Thoracic aorta (tissue), 2 donors: Measurements from ENCODE around the gene FER. TPM values are rescaled to one million over a fixed set of nuclear protein-coding genes. Genes with fewer than 3 reads are reported as not detected.

ENCODE experiments used
- ATAC-seq: fragments of 150-250 bp; one replicate; pipeline ENCODE4 v1.8.0; 2017; ENCODE audit warnings: low read depth; ENCODE audit not compliant: insufficient number of reproducible peaks, low FRiP score
- DNase-seq: peaks from one replicate; pipeline ENCODE4 v3.0.0-alpha.2; 2020; ENCODE audit warnings: low spot score
- H3K27ac ChIP-seq, 2 donors: fragments of 200-600 bp; sonication (generic); 1 replicate in 1 of 2; 2 replicates in 1 of 2; pipeline ENCODE4 v1.5.1; 2016; ENCODE audit warnings: mild to moderate bottlenecking in 2 of 2, moderate library complexity in 2 of 2
- H3K27me3 ChIP-seq: fragments of 200-600 bp; sonication (generic); replicated peaks from 2 replicates; pipeline ENCODE4 v1.6.0; 2016; ENCODE audit warnings: mild to moderate bottlenecking; ENCODE audit not compliant: insufficient read depth
- H3K36me3 ChIP-seq: fragments of 200-600 bp; sonication (generic); one replicate; pipeline ENCODE4 v1.5.1; 2016
- H3K4me1 ChIP-seq, 2 donors: fragments of 200-600 bp; sonication (generic); 1 replicate in 1 of 2; 2 replicates in 1 of 2; pipeline versions ENCODE4 v1.5.1 to v1.6.0; 2016; ENCODE audit warnings: low read depth in 2 of 2, mild to moderate bottlenecking in 1 of 2; ENCODE audit not compliant: control insufficient read depth in 1 of 2
- H3K4me3 ChIP-seq: fragments of 200-600 bp; sonication (generic); 2 replicates; pipeline ENCODE4 v1.5.1; 2016; ENCODE audit warnings: mild to moderate bottlenecking
- H3K9me3 ChIP-seq: fragments of 200-600 bp; sonication (generic); 2 replicates; pipeline ENCODE4 v1.5.1; 2016
- total RNA-seq, 2 donors: library from RNA; depleted of rRNA; stranded (reverse); fragments of >200 nt; gene quantifications; one replicate each; pipeline versions ENCODE4 v1.1.0 to v1.2.3, GENCODE V29; 2016
- TF ChIP-seq, protein P1 (sequence below): fragments of 200-600 bp; sonication (generic); IDR thresholded peaks from one replicate; pipeline ENCODE4 v1.5.1; 2019; ENCODE audit warnings: antibody characterized with exemption

Gene FER
- total RNA-seq, 2 donors from 2014 or later, result 15.6 to 38.1 TPM

DNA sequence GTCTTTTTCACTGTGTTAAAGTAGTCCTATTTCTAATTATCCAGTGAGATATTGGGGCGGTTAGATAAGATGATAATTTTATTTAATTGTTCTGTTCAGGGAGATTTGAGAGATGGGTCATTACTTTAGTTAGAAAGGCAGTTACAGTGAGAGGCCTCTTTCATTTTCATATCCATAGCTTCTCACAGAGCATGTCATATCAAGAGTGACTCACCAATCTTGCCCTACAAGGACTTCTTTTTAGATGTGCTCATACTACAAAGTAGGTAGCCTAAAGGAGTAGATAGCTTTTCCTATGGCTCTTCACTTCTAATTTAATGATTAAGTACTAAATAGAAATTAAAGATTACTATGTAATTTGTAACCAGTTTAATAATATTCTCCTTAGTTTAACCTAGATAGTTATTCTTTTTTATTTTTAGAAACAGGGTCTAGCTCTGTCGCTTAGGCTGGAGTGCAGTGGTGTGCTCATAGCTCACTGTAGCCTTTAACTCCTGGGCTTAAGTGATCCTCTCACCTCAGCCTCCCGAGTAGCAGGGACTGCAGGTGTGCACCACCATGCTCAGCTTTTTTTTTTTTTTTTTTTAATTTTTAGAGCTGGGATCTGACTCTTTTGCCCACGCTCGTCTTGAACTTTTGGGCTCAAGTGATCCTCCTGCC, 71.0 kb downstream of the FER start:
- TF ChIP-seq, protein P1, sequence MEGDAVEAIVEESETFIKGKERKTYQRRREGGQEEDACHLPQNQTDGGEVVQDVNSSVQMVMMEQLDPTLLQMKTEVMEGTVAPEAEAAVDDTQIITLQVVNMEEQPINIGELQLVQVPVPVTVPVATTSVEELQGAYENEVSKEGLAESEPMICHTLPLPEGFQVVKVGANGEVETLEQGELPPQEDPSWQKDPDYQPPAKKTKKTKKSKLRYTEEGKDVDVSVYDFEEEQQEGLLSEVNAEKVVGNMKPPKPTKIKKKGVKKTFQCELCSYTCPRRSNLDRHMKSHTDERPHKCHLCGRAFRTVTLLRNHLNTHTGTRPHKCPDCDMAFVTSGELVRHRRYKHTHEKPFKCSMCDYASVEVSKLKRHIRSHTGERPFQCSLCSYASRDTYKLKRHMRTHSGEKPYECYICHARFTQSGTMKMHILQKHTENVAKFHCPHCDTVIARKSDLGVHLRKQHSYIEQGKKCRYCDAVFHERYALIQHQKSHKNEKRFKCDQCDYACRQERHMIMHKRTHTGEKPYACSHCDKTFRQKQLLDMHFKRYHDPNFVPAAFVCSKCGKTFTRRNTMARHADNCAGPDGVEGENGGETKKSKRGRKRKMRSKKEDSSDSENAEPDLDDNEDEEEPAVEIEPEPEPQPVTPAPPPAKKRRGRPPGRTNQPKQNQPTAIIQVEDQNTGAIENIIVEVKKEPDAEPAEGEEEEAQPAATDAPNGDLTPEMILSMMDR, result no peak
- Histone ChIP-seq H3K9me3 (no peaks in the 10 kb centered on the region), H3K27me3 (no peaks in the 10 kb centered on the region), H3K27ac (no peak overlapping the region), H3K4me1 (peaks cover 9 to 28% of the 10 kb centered on the region in 2 donors), H3K4me3 (no peak overlapping the region), H3K36me3 (no peaks in the 10 kb centered on the region)
- no peak for ATAC-seq
- DNase-seq, result no peak

DNA sequence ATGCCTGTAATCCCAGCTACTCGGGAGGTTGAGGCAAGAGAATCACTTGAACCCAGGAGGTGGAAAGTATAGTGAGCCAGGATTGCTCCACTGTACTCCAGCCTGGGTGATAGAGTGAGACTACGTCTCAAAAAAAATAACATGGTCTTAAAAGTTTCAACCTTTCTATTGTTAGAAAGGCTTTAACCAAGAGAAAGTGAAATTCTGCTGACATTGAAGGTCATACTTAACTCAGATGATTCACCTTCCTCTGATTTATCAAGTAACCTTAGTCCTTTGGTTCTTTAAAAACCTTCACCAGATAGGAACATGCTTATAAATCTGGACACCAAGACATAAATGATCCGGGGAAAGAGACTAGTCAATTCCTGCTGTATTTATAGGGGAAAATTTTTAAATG, 73.3 kb downstream of the FER start:
- Histone ChIP-seq H3K27ac (no peak overlapping the region), H3K9me3 (no peaks in the 10 kb centered on the region)

DNA sequence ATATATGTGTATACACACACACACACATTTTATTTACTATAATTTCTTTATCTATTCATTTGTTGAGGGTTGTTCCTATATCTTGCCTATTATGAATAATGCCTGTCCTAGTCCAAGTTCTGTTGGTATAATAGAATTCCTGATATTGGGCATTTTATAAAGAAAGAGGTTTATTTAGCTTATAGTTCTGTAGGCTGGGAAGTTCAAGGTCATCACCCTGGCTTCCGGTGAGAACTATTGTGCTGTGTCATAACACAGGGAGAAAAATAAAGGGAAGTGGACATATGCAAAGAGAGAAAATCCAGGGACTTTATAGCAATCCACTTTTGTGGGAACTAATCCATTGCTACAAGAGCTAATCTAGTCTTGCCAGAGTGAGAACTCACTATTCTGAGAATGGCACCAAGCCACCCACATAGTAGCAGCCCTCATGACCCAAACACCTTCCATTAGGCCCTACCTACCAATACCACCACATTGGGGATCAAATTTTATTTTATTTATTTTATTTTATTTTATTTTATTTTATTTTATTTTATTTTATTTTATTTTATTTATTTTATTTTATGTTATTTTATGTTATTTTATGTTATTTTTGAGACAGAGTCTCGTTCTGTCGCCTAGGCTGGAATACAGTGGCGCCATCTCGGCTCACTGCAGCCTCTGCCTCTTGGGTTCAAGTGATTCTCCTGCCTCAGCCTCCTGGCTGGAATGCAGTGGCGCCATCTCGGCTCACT, 74.7 kb downstream of the FER start:
- no peak for DNase-seq
- no peak for ATAC-seq
- no peaks in the 10 kb centered on the region for H3K27me3 ChIP-seq
- H3K27ac ChIP-seq, result no peak overlapping the region
- H3K4me3 ChIP-seq, result no peak overlapping the region
- TF ChIP-seq, protein P1, result no peak
- no peaks in the 10 kb centered on the region for H3K36me3 ChIP-seq
- H3K9me3 ChIP-seq, result no peaks in the 10 kb centered on the region
- peaks cover 5 to 18% of the 10 kb centered on the region in 2 donors for H3K4me1 ChIP-seq

More for the DNA sequence above, 73.3 kb downstream of the FER start:
- DNase-seq, result no peak
- Histone ChIP-seq H3K4me1 (peaks cover 5 to 24% of the 10 kb centered on the region in 2 donors), H3K4me3 (no peak overlapping the region), H3K36me3 (no peaks in the 10 kb centered on the region), H3K27me3 (no peaks in the 10 kb centered on the region)
- no peak for ATAC-seq
- TF ChIP-seq, protein P1, result no peak

DNA sequence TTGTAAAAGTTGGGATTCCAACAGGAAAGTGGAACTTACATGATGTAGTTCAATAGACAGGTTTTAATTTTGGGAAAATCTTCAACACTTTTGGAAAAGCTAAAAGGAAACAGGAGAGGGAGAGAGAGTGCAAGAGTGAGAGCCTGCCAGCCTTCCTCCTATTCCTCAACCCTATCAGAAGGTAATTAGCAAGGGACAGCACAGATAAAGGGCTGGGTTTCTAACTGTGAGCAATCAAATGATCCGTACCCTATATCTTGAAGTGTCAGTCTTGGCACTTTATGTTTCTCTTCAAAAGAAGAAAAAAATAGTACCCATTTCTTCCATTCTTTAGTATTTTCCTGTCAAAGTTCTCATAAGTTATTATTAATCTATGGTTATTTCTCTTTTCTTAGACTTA, 79.4 kb downstream of the FER start:
- ATAC-seq (no peak), DNase-seq (no peak)
- Histone ChIP-seq H3K4me3 (no peak overlapping the region), H3K9me3 (no peaks in the 10 kb centered on the region), H3K27ac (no peak overlapping the region), H3K36me3 (no peaks in the 10 kb centered on the region), H3K4me1 (no peaks in the 10 kb centered on the region), H3K27me3 (no peaks in the 10 kb centered on the region)
- TF ChIP-seq, protein P1, result no peak

DNA sequence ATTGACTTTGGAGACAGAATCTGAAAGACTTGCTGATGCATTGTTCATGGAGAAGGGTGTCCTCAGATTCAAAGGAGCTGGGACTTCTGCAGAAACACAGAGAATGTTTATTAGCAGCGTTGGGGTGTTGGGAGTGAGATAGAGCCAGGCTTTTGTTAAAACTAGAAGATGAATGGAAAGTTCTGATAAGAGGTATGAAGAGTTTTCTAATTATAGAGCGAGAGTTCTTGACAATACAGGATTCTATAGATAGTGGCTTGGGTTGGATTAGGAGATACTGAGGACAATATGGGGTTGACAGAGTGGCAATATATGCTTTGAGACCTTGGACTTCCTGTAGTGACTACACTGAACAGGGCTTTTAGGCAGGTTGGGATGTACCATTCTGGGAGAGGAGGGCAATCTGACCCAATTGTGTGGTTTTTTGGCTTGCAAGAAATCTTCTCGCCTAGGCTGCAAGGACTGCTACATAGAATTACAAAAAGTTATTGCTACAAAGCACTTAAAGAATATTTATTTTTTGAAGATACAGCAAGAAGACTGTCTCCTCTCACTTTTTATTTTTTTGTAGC, 83.1 kb downstream of the FER start:
- TF ChIP-seq, protein P1, result no peak
- H3K36me3 ChIP-seq, result no peaks in the 10 kb centered on the region
- ATAC-seq (no peak), DNase-seq (no peak)
- H3K4me1 ChIP-seq, result no peaks in the 10 kb centered on the region
- no peak overlapping the region for H3K4me3 ChIP-seq
- H3K27ac ChIP-seq, result no peak overlapping the region
- H3K27me3 ChIP-seq, result no peaks in the 10 kb centered on the region
- no peaks in the 10 kb centered on the region for H3K9me3 ChIP-seq
